Articular chondrocyte of knee joint (primary cell): ENCODE measurements around the gene C1orf216. TPM values are rescaled to one million over a fixed set of nuclear protein-coding genes. Genes with fewer than 3 reads are reported as not detected.

ENCODE experiments used
- total RNA-seq: library from RNA; depleted of rRNA; stranded (reverse); fragments of >200 nt; gene quantifications from 2 replicates; pipeline ENCODE4 v1.2.3, GENCODE V29; 2012

C1orf216 gene, protein sequence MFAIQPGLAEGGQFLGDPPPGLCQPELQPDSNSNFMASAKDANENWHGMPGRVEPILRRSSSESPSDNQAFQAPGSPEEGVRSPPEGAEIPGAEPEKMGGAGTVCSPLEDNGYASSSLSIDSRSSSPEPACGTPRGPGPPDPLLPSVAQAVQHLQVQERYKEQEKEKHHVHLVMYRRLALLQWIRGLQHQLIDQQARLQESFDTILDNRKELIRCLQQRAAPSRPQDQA
- total RNA-seq = 17.0 and 19.0 TPM in 2 replicates

DNA sequence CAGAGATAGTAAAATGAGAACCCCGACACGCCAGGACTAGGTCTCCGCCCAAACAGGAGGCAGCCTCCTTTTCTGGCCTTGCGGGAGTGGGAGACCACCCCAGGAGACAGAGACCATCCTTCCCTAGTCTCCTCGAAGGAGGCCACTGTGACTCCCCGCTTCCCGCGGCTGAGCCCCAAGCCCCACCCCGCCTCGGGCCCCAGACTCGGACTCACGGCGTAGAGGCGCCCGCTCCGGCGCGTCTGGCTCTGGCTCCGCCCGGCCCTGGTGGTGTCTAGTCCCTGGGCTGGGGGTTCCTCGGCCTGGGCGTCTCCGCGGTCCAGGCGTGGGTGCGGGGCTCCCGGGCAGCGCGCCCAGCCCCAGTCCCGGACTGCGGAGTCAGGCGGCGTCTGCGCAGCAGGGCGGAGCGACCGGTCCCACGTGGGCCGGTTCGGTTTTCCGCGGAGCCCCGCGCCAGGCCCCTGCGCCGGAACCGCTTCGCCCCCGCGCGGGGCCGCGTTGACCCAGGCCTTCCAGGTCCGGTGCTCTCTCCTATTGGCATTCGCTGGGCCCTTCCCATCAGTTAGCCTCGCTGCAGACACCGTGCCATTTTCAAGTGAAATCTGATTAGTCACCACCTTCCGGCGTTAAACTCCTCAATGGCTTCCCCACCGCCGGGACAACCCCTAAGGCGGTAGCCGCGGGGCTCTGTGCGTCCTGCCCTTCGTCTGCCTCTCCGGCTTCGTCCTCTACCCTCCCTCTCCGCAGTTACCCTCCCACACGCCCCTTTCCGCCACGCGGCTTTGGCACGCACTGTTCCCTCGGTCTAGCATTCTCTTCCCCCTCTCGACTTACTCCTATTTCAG, at the start of gene C1orf216:
TSS of gene C1orf216 (minus strand) at position 393 of the 845 bp plus-strand sequence. CDS start 2,563 bp downstream, outside the sequence.

Other genes with a start within 250 kb of the C1orf216 start
- gene KIAA0319L, start 161.5 kb downstream of the C1orf216 start, total RNA-seq = 49.8 and 61.2 TPM in 2 replicates
- 20.6 and 24.5 TPM in 2 replicates for gene NCDN, start 161.1 kb downstream of the C1orf216 start, total RNA-seq
- 0.54 and 0.65 TPM in 2 replicates for gene TFAP2E, start 145.6 kb downstream of the C1orf216 start, total RNA-seq
- 21.7 and 22.3 TPM in 2 replicates for gene PSMB2, start 77.4 kb downstream of the C1orf216 start, total RNA-seq
- 5.1 and 8.5 TPM in 2 replicates for gene CLSPN, start 51.1 kb upstream of the C1orf216 start, total RNA-seq
- 16.1 and 23.9 TPM in 2 replicates for gene AGO4, start 89.1 kb upstream of the C1orf216 start, total RNA-seq
- gene AGO1, start 164.3 kb upstream of the C1orf216 start, total RNA-seq = 22.2 and 23.0 TPM in 2 replicates
- gene AGO3, start 212.2 kb upstream of the C1orf216 start, total RNA-seq = 17.3 and 21.2 TPM in 2 replicates